Calu3 (cell line): Measurements from ENCODE around the gene CACNA2D3. TPM values are rescaled to one million over a fixed set of nuclear protein-coding genes. Genes with fewer than 3 reads are reported as not detected.
"Not testable (repeated sequence)": the region's sequence is repeated elsewhere in the genome, so short reads cannot be mapped to it uniquely, and the experiment has no call there.

Source experiments
- BruUV-seq: library from RNA; stranded (reverse); fragments of 400-500 nt; replicated peaks from 2 replicates; lab custom pipeline; 2021; lab: Mats Ljungman, UMichigan
- CTCF ChIA-PET: fragments of 300-600 bp; sonication (Branson Sonifier 250); formaldehyde crosslinking; loops from one replicate; lab custom pipeline; 2022; ENCODE audit warnings: antibody characterized with exemption; lab: Charles Lee
- DNase-seq: peaks from one replicate; pipeline ENCODE4 v3.0.0; 2022
- H3K27ac Mint-ChIP-seq: one replicate; pipeline ENCODE4 v1.8.0; 2022; ENCODE audit warnings: mixed read lengths; ENCODE audit not compliant: unreplicated experiment
- H3K27me3 Mint-ChIP-seq: one replicate; pipeline ENCODE4 v1.8.0; 2022; ENCODE audit warnings: mixed read lengths; ENCODE audit not compliant: unreplicated experiment
- H3K36me3 Mint-ChIP-seq: one replicate; pipeline ENCODE4 v1.8.0; 2022; ENCODE audit warnings: mild to moderate bottlenecking, moderate library complexity, mixed read lengths; ENCODE audit not compliant: insufficient read depth, unreplicated experiment
- H3K4me1 Mint-ChIP-seq: one replicate; pipeline ENCODE4 v1.8.0; 2022; ENCODE audit warnings: mild to moderate bottlenecking, low read depth, mixed read lengths; ENCODE audit not compliant: unreplicated experiment
- H3K4me3 Mint-ChIP-seq: one replicate; pipeline ENCODE4 v1.8.0; 2022; ENCODE audit warnings: mild to moderate bottlenecking, low read depth, moderate library complexity, mixed read lengths; ENCODE audit not compliant: unreplicated experiment
- H3K9me3 Mint-ChIP-seq: one replicate; pipeline ENCODE4 v1.8.0; 2022; ENCODE audit warnings: low read depth, mixed read lengths; ENCODE audit not compliant: unreplicated experiment
- CTCF ChIP-seq: fragments of 200-600 bp; IDR thresholded peaks from one replicate; pipeline ENCODE4 v1.8.0; 2022; ENCODE audit warnings: antibody characterized with exemption; ENCODE audit not compliant: unreplicated experiment
- intact Hi-C: fragments of 100-400 bp; cut with micrococcal nuclease; formaldehyde crosslinking; loops from one replicate; pipeline ENCODE4 v1.10.0; 2022; ENCODE audit not compliant: unreplicated experiment
- total RNA-seq: library from RNA; stranded (reverse); gene quantifications from 2 replicates; pipeline ENCODE4 v1.2.3, GENCODE V29; 2022

Gene CACNA2D3
- total RNA-seq, 1 experiment from 2014 or later: not detected

- no peaks in the 10 kb centered on the region for H3K4me1 Mint-ChIP-seq
- no peak for DNase-seq
- no peak overlapping the region for H3K27ac Mint-ChIP-seq
- TF ChIP-seq CTCF: no peak
- no peaks in the 10 kb centered on the region for H3K36me3 Mint-ChIP-seq
- intact Hi-C loops: no loop called here
- peaks cover 13% of the 10 kb centered on the region for H3K27me3 Mint-ChIP-seq
- no peak overlapping the region for H3K4me3 Mint-ChIP-seq
- CTCF ChIA-PET: no interaction called here
- no TSS peak for BruUV-seq
- peaks cover 4% of the 10 kb centered on the region for H3K9me3 Mint-ChIP-seq
These were observed 847.3 kb downstream of the CACNA2D3 start for GRCh38 chr3:54969652-54970051.

- intact Hi-C loops: no loop called here
- no TSS peak for BruUV-seq
- no peaks in the 10 kb centered on the region for H3K9me3 Mint-ChIP-seq
- H3K27me3 Mint-ChIP-seq: peaks cover 4% of the 10 kb centered on the region
- H3K4me1 Mint-ChIP-seq: no peaks in the 10 kb centered on the region
- no peak for DNase-seq
- CTCF ChIA-PET: no interaction called here
- no peak for TF ChIP-seq CTCF
- H3K4me3 Mint-ChIP-seq: no peak overlapping the region
- H3K36me3 Mint-ChIP-seq: no peaks in the 10 kb centered on the region
- no peak overlapping the region for H3K27ac Mint-ChIP-seq
These were observed 848.5 kb downstream of the CACNA2D3 start for GRCh38 chr3:54970895-54971294.

GRCh38 chr3:54977439-54977838, 855.1 kb downstream of the CACNA2D3 start:
- no peaks in the 10 kb centered on the region for H3K36me3 Mint-ChIP-seq
- intact Hi-C loops: no loop called here
- no peaks in the 10 kb centered on the region for H3K27me3 Mint-ChIP-seq
- H3K4me1 Mint-ChIP-seq: no peaks in the 10 kb centered on the region
- no TSS peak for BruUV-seq
- H3K4me3 Mint-ChIP-seq: no peak overlapping the region
- H3K9me3 Mint-ChIP-seq: peaks cover 3% of the 10 kb centered on the region
- CTCF ChIA-PET: no interaction called here
- H3K27ac Mint-ChIP-seq: no peak overlapping the region
- TF ChIP-seq CTCF: no peak
- no peak for DNase-seq

- H3K36me3 Mint-ChIP-seq, H3K4me1 Mint-ChIP-seq, CTCF ChIA-PET, H3K9me3 Mint-ChIP-seq, DNase-seq, BruUV-seq, H3K27ac Mint-ChIP-seq, intact Hi-C loops, H3K4me3 Mint-ChIP-seq, H3K27me3 Mint-ChIP-seq: not testable (repeated sequence)
These were observed 855.6 kb downstream of the CACNA2D3 start for GRCh38 chr3:54977946-54978345.

- intact Hi-C loops: no loop called here
- no TSS peak for BruUV-seq
These were observed 860.5 kb downstream of the CACNA2D3 start for GRCh38 chr3:54982807-54983206.

More at GRCh38 chr3:54982807-54983206, 860.5 kb downstream of the CACNA2D3 start:
- no peak for TF ChIP-seq CTCF
- H3K4me1 Mint-ChIP-seq: no peaks in the 10 kb centered on the region
- H3K4me3 Mint-ChIP-seq: no peak overlapping the region
- no peak for DNase-seq
- H3K36me3 Mint-ChIP-seq: no peaks in the 10 kb centered on the region
- no peaks in the 10 kb centered on the region for H3K27me3 Mint-ChIP-seq
- H3K27ac Mint-ChIP-seq: no peak overlapping the region
- peaks cover 3% of the 10 kb centered on the region for H3K9me3 Mint-ChIP-seq
- CTCF ChIA-PET: no interaction called here
